IMR-90 (cell line): ENCODE results near the gene MORF4L1. TPM values are rescaled to one million over a fixed set of nuclear protein-coding genes. Genes with fewer than 3 reads are reported as not detected.

Source experiments
- ATAC-seq: fragments of 200-7000 bp; cut with Tn5 transposase; 2 replicates; pipeline ENCODE4 v1.9.1; 2020; ENCODE audit warnings: low read depth, mild to moderate bottlenecking, moderate library complexity
- BruUV-seq: library from RNA; stranded (reverse); fragments of 400-500 nt; replicated peaks from 2 replicates; lab custom pipeline; 2021; lab: Mats Ljungman, UMichigan
- CTCF ChIA-PET: fragments of 300-600 bp; formaldehyde crosslinking; extraction: SDS; loops from one replicate; lab custom pipeline; 2021; ENCODE audit warnings: antibody characterized with exemption; lab: Yijun Ruan, JAX
- POLR2A ChIA-PET: fragments of 300-600 bp; sonication (Branson Sonifier 250); formaldehyde crosslinking; loops from one replicate; lab custom pipeline; 2022; ENCODE audit warnings: antibody characterized with exemption; ENCODE audit not compliant: unreplicated experiment; lab: Charles Lee
- DNase-seq: peaks from one replicate; pipeline ENCODE4 v3.0.0; 2013
- H2AFZ ChIP-seq: replicated peaks from 2 replicates; pipeline ENCODE3; 2013; ENCODE audit warnings: low read length, mild to moderate bottlenecking; ENCODE audit not compliant: poor library complexity
- H2AK5ac ChIP-seq: 2 replicates; pipeline ENCODE4 v1.6.1; 2013; ENCODE audit warnings: low read depth, low read length, inconsistent platforms
- H2AK9ac ChIP-seq: replicated peaks from 2 replicates; pipeline ENCODE3; 2013; ENCODE audit warnings: mild to moderate bottlenecking, low read depth, low read length, moderate library complexity; ENCODE audit not compliant: poor library complexity
- H2BK120ac ChIP-seq: 2 replicates; pipeline ENCODE4 v1.6.1; 2013; ENCODE audit warnings: low read depth, low read length, inconsistent platforms
- H2BK15ac ChIP-seq: 3 replicates; pipeline ENCODE4 v1.6.1; 2013; ENCODE audit warnings: low read depth, low read length, inconsistent platforms
- H2BK20ac ChIP-seq: 2 replicates; pipeline ENCODE4 v1.6.1; 2013; ENCODE audit warnings: low read depth, mild to moderate bottlenecking, inconsistent platforms, low read length, moderate library complexity
- H2BK5ac ChIP-seq: 2 replicates; pipeline ENCODE4 v1.6.1; 2013; ENCODE audit warnings: mild to moderate bottlenecking, low read depth, low read length, inconsistent platforms; ENCODE audit not compliant: poor library complexity, severe bottlenecking
- H3K14ac ChIP-seq: replicated peaks from 2 replicates; pipeline ENCODE4 v1.6.1; 2013; ENCODE audit warnings: low read depth, low read length, inconsistent platforms
- H3K18ac ChIP-seq: 2 replicates; pipeline ENCODE4 v1.6.1; 2013; ENCODE audit warnings: low read depth, low read length, control low read depth
- H3K23ac ChIP-seq: 2 replicates; pipeline ENCODE4 v1.6.1; 2013; ENCODE audit warnings: low read depth, low read length, inconsistent platforms
- H3K27ac ChIP-seq: 2 replicates; pipeline ENCODE4 v1.5.1; 2013; ENCODE audit warnings: mild to moderate bottlenecking, control low read depth, low read length; ENCODE audit not compliant: insufficient read depth
- H3K27me3 ChIP-seq: 2 replicates; pipeline ENCODE4 v1.6.1; 2013; ENCODE audit warnings: low read length; ENCODE audit not compliant: control insufficient read depth, insufficient read depth
- H3K36me3 ChIP-seq: 2 replicates; pipeline ENCODE4 v1.6.1; 2013; ENCODE audit warnings: low read length, mixed read lengths; ENCODE audit not compliant: control insufficient read depth, insufficient read depth
- H3K4ac ChIP-seq: 2 replicates; pipeline ENCODE4 v1.6.1; 2013; ENCODE audit warnings: low read depth, low read length, inconsistent platforms
- H3K4me1 ChIP-seq: 2 replicates; pipeline ENCODE4 v1.6.1; 2013; ENCODE audit warnings: low read length, mixed read lengths; ENCODE audit not compliant: control insufficient read depth, insufficient read depth
- H3K4me2 ChIP-seq: 2 replicates; pipeline ENCODE4 v1.6.1; 2013; ENCODE audit warnings: low read depth, mild to moderate bottlenecking, control low read depth, low read length, moderate library complexity
- H3K4me3 ChIP-seq: 2 replicates; pipeline ENCODE4 v1.5.1; 2013; ENCODE audit warnings: low read depth, mild to moderate bottlenecking, control low read depth, low read length, moderate library complexity; ENCODE audit not compliant: insufficient read depth
- H3K56ac ChIP-seq: 2 replicates; pipeline ENCODE4 v1.6.1; 2013; ENCODE audit warnings: low read length, inconsistent platforms; ENCODE audit not compliant: insufficient read depth; ENCODE audit errors: extremely low read depth
- H3K79me1 ChIP-seq, 2 experiments: 2 replicates each; pipeline ENCODE4 v1.6.1; 2013; ENCODE audit warnings: low read length in 2 of 2, inconsistent platforms in 1 of 2, low read depth in 1 of 2
- H3K9ac ChIP-seq: 2 replicates; pipeline ENCODE4 v1.6.1; 2013; ENCODE audit warnings: low read depth, low read length, control low read depth
- H3K9me1 ChIP-seq: 2 replicates; pipeline ENCODE4 v1.6.1; 2013; ENCODE audit warnings: low read length, inconsistent platforms; ENCODE audit not compliant: insufficient read depth
- H3K9me3 ChIP-seq: 2 replicates; pipeline ENCODE4 v1.6.1; 2013; ENCODE audit warnings: low read length; ENCODE audit not compliant: control insufficient read depth, insufficient read depth
- H4K20me1 ChIP-seq: 2 replicates; pipeline ENCODE4 v1.6.1; 2013; ENCODE audit warnings: low read length, inconsistent platforms; ENCODE audit not compliant: insufficient read depth
- H4K5ac ChIP-seq: 2 replicates; pipeline ENCODE4 v1.6.1; 2013; ENCODE audit warnings: mild to moderate bottlenecking, low read depth, low read length, control low read depth
- H4K8ac ChIP-seq, 2 experiments: 2 replicates each; pipeline ENCODE4 v1.6.1; 2013; ENCODE audit warnings: low read depth in 2 of 2, low read length in 2 of 2, control low read depth in 1 of 2, inconsistent platforms in 1 of 2
- H4K91ac ChIP-seq: 2 replicates; pipeline ENCODE4 v1.6.1; 2013; ENCODE audit warnings: low read depth, low read length, inconsistent platforms; ENCODE audit not compliant: insufficient read depth
- BHLHE40 ChIP-seq: fragments of 150-350 bp; IDR thresholded peaks from 2 replicates; pipeline ENCODE4 v1.6.1; 2016; ENCODE audit warnings: mild to moderate bottlenecking, low read depth, low read length
- CEBPB ChIP-seq: IDR thresholded peaks from 2 replicates; pipeline ENCODE4 v1.6.1; 2012; ENCODE audit warnings: low read depth, low read length, improper control_type of control experiment
- MAFK ChIP-seq: IDR thresholded peaks from 2 replicates; pipeline ENCODE4 v1.6.1; 2012; ENCODE audit warnings: low read depth, low read length, improper control_type of control experiment
- MXI1 ChIP-seq: IDR thresholded peaks from 2 replicates; pipeline ENCODE4 v1.6.1; 2012; ENCODE audit warnings: low read depth, mild to moderate bottlenecking, low read length, moderate library complexity, borderline replicate concordance
- POLR2A ChIP-seq: IDR thresholded peaks from 2 replicates; pipeline ENCODE4 v1.6.1; 2012; ENCODE audit warnings: mild to moderate bottlenecking, low read depth, low read length
- RCOR1 ChIP-seq: IDR thresholded peaks from 2 replicates; pipeline ENCODE4 v1.6.1; 2012; ENCODE audit warnings: mild to moderate bottlenecking, low read length, improper control_type of control experiment; ENCODE audit not compliant: insufficient replicate concordance
- WGBS, 2 experiments: methylation state at CpG; one replicate each; pipeline versions ENCODE4 v1.1.5 to v1.1.7; 2013; ENCODE audit warnings: missing lambda C conversion rate in 2 of 2; ENCODE audit not compliant: insufficient read length in 1 of 2; ENCODE audit errors: extremely low coverage in 2 of 2; 5-methylcytosine and 5-hydroxymethylcytosine counted together
- dilution Hi-C: fragments of 300-500 bp; cut with HindIII; formaldehyde crosslinking; loops from one replicate; pipeline ENCODE4 v1.14.3; 2018; ENCODE audit warnings: low sequenced_read_pairs; ENCODE audit not compliant: unreplicated experiment
- in situ Hi-C: fragments of 300-500 bp; cut with MboI; formaldehyde crosslinking; loops from 3 replicates; pipeline ENCODE4 v1.14.3; 2019; ENCODE audit warnings: low sequenced_read_pairs, inconsistent platforms, mixed read lengths
- intact Hi-C: fragments of 100-400 bp; cut with micrococcal nuclease; formaldehyde crosslinking; loops from 2 replicates; pipeline ENCODE4 v1.10.0; 2022
- polyA plus RNA-seq, 3 experiments: library from polyadenylated mRNA; depleted of rRNA; stranded (reverse); fragments of >200 nt; gene quantifications; 2 replicates each; pipeline ENCODE4 v1.2.3, GENCODE V29; 2012; ENCODE audit warnings: low replicate concordance in 1 of 3
- total RNA-seq: library from RNA; depleted of rRNA; stranded (reverse); fragments of >200 nt; gene quantifications from 2 replicates; pipeline ENCODE4 v1.2.3, GENCODE V29; 2012
- TF ChIP-seq, protein P1 (sequence below): fragments of 150-350 bp; IDR thresholded peaks from 2 replicates; pipeline ENCODE4 v1.6.1; 2017; ENCODE audit warnings: mild to moderate bottlenecking, antibody characterized with exemption, low read length, low read depth

Gene MORF4L1
- total and polyA plus RNA-seq, 2 of the 4 experiments (the other 2 are of a cell fraction), result 217 to 392 TPM

DNA sequence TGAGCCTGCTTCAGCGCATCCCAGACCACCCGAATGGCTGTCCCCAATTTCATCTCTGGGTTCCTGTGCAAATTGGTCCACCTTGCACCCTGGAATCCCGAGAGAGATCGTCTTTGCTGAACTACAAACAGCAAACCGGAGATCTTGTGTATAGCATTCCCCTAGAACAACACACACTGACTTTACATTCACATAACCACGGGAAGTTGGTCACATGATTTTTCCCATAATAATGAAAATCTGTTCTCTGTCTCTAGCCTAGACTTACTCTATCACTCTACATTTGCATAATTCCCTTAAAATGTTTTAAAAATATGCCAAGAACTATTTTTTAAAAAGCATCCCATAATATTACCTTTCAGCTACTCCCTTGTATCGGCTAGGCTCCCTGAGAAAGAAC, 37.6 kb downstream of the MORF4L1 start:
- peaks cover 80% of the 10 kb centered on the region for H4K20me1 ChIP-seq
- no peak overlapping the region for H3K27ac ChIP-seq
- POLR2A ChIA-PET, result no interaction called here

More for the DNA sequence above, 37.6 kb downstream of the MORF4L1 start:
- intact Hi-C loops, result loop anchor here (2.0 kb wide), 1 partner anchor 69 kb away; no protein-coding TSS in a partner anchor
- peaks cover 21% of the 10 kb centered on the region for H3K9me1 ChIP-seq
- no peak overlapping the region for H3K14ac ChIP-seq
- H3K4me3 ChIP-seq, result no peak overlapping the region
- 83% methylated on average over 5 of the region's 7 CpGs; no CpG with 5 or more reads in 1 of the 2 experiments for WGBS, 2 experiments
- H2BK5ac ChIP-seq, result no peak overlapping the region
- no peak overlapping the region for H4K91ac ChIP-seq
- H3K27me3 ChIP-seq, result no peaks in the 10 kb centered on the region
- H3K56ac ChIP-seq, result no peak overlapping the region
- H4K5ac ChIP-seq, result no peak overlapping the region
- CTCF ChIA-PET, result interaction anchor here (1.2 kb wide), 1 partner anchor 97 kb away, joined by 4 read pairs; no protein-coding TSS in a partner anchor
- H2BK120ac ChIP-seq, result no peak overlapping the region
- H2AK9ac ChIP-seq, result no peak overlapping the region
- no peak overlapping the region for H2AK5ac ChIP-seq
- peaks cover 15% of the 10 kb centered on the region for H3K4me1 ChIP-seq
- H3K9ac ChIP-seq, result no peak overlapping the region
- peaks cover 39 to 87% of the 10 kb centered on the region in 2 experiments for H3K79me1 ChIP-seq
- H3K23ac ChIP-seq, result no peak overlapping the region
- dilution Hi-C loops, result no loop called here
- H2BK20ac ChIP-seq, result no peak overlapping the region
- no peak overlapping the region for H4K8ac ChIP-seq
- no peak for DNase-seq
- ATAC-seq, result no peak
- in situ Hi-C loops, result loop anchor here (5.0 kb wide), 1 partner anchor 272 kb away; no protein-coding TSS in a partner anchor
- H3K4ac ChIP-seq, result no peak overlapping the region
- peaks cover 59% of the 10 kb centered on the region for H3K36me3 ChIP-seq
- no TSS peak for BruUV-seq
- no peak overlapping the region for H2BK15ac ChIP-seq
- H2AFZ ChIP-seq, result no peak overlapping the region
- no peaks in the 10 kb centered on the region for H3K9me3 ChIP-seq
- H3K4me2 ChIP-seq, result no peak overlapping the region
- no peak overlapping the region for H3K18ac ChIP-seq
- no peak for TF ChIP-seq CEBPB
- TF ChIP-seq MXI1, result no peak
- no peak for TF ChIP-seq POLR2A
- TF ChIP-seq, protein P1, sequence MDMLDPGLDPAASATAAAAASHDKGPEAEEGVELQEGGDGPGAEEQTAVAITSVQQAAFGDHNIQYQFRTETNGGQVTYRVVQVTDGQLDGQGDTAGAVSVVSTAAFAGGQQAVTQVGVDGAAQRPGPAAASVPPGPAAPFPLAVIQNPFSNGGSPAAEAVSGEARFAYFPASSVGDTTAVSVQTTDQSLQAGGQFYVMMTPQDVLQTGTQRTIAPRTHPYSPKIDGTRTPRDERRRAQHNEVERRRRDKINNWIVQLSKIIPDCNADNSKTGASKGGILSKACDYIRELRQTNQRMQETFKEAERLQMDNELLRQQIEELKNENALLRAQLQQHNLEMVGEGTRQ, result no peak
- no peak for TF ChIP-seq BHLHE40
- no peak for TF ChIP-seq RCOR1
- TF ChIP-seq MAFK, result no peak
